NCI-H446 treated with DMSO at 0.1 percent for 48 hours (cell line): ENCODE data around the gene MYH6.

ENCODE experiments used
- DNase-seq: peaks from one replicate; lab custom pipeline; 2025; lab: John Stamatoyannopoulos, UW

The MYH6 gene

DNA sequence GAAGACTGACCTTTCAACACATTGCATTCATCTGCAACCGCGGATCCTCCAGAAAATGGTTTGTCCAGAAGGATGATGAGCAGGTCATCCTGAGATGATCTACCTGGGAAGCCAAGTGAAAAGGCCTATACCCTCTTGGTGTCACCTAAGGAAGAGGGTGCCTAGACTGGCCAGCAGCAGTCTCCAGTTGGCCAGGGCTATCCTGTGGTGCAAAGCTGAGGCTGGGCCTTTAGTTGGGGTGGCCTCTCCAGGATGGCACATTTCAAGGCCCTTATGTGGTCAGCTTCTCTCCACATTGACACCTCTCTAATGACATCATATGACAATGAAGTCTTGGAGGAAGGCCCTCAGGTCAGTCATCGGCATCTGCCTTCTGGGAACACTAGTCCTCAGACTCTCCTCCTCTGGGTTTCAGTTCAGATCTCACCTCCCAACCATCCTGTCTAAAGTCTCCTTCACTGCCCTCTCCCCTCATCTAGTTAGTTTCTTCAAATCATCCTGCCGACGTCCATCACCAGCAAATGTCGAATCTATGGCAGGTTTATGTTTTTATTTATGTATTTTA, 52.1 kb downstream of the MYH6 start:
- DNase-seq = no peak

DNA sequence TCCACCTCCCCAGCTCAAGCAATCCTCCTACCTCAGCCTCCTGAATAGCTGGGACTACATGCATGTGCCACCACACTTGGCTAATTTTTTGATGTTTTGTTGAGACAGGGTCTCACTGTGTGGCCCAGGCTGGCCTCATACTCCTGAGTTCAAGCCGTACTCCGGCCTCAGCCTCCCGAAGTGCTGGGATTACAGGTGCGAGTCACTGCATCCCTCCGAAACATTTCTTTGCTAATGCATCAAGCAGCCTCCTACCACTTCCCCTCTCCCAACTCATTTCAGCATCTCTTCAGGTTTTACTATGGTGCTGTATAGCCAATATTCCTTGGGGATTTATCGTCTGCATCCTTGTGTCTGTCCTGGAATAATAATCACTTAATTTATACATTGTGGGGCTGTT, 53.1 kb downstream of the MYH6 start:
- no peak for DNase-seq

DNA sequence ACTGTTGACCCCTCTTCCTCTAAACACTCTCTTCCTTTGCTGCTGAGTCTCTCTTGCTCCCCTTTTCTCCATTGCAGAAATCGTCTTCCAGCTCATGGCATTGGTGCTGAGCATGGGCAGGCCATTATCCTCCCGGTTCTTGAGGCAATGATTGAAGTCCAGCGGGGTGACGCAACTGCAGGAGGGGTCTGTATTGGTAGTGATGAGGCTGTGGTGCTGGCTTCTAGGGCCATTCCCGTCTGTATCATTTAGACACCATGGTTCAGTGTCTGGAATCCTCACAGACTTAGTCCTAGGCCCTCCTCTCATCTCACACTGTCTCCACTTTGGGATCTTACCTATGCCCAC, 54.7 kb downstream of the MYH6 start:
- no peak for DNase-seq

DNA sequence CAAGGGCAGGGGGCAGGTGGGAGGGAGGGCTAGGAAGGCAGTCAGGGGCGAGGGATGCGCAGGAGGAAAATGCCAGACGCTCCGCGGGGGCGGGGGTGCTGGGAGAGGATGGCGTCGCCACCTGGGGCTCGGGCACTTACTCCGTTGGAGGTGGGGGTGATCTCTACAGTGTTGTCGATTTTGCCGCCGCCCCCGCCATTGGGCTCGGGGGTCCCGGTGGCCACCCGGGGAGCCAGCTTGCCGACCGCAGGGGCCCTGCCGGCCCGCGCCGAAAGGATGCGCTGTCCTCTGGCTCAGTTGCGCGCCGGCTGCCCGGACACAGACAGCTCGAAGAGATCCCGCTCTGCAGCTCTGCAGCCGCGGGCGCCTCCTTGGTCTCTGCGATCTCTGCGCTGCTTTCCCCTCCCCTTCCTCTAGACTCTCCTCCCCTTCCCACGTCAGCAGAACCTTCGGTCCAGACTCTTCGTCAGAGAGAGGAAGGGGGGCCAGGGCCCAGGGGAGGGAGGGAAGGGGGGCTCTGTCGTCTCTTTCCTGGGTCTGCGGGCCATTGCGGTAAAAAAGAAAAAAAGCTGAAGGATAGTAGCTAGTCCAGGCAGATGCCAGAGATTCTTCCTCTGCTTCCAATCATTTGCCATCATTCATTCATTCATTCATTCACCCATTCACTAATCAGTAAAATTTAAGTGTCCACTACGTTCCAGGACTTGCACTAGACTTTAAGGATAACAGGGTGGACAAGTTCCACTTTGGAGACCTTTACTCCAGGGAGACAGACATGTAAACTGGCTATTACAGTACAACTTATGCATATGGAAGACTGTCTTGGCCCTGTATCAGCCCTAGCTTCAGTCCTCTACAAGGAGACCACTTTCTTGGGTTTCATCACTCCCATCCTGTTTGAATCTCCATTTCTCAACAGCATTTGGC, 55.3 kb downstream of the MYH6 start, which contains the start of gene SLC22A17:
TSS of gene SLC22A17 (minus strand) at position 382 of the 927 bp plus-strand sequence.
- peak; percentile 69 for DNase-seq

DNA sequence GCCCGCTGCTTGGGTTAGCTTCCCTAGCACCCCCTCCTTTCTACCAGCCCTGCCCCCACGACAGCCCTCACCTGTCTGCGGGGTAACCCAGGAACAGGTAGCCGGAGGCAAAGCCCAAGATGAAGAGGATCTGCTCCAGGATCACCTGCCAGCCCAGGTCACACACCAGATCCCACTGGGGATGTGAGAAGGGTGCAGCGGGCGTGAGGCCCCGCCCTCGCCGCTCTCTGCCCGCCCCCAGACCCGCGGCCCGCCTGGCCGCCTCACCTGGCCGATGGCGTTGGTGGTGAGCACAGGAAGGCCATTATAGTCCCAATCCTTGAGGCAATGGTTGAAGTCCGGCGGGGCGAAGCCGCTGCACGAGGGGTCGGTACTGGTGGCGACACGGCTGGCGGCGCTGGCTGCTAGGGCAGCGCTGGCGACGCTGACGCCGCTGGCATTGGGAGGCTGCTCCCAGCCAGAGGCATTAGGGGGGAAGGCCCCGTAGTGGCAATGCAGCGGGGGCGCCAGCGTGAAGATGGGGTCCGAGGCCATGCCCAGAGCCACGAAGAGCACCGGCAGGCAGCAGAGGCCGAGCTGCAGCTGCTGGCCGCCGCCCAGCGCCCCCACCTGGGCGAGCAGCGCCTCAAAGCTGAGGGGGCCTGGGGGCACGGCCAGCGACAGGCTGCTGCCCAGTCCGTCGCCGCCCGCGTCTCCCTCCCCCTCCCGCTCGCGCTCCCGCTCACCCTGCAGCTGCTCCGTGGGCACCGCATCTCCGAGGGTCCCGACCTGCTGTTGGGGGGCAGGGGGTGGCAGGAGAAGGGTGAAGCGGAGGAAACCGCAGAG, 56.2 kb downstream of the MYH6 start:
- DNase-seq = no peak

DNA sequence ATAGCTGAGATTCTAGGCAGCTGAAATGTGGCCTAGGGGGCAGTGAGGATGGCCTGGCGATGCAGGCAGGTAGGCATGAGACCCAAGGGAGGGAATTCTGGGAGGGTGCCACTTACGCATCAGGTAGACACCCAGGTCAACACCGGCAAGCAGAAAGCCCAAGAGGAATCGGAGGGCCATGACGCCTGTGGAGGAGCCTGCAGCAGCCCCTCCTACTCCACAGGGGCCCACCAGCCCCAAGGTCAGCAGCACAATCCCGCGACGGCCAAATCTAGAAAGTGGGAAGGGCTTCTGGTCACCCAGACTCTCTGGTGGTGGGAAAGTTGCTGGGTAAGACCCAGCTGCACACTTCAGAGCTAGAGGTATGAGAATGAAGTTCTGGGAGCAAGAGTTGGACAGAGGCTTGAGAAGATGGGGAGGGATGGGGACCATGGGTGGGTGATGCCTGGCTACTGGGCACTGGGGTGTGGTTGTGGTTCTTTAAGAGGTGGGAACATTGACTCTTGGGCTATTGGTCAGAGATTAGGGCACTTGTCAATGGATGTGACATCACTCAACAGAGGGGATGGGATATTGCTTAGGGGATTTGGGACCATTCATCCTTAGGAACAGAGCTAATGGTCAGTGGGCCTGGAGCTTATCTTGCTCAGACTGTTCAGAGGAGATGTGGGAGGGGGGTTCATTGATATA, 58.8 kb downstream of the MYH6 start:
- no peak for DNase-seq

DNA sequence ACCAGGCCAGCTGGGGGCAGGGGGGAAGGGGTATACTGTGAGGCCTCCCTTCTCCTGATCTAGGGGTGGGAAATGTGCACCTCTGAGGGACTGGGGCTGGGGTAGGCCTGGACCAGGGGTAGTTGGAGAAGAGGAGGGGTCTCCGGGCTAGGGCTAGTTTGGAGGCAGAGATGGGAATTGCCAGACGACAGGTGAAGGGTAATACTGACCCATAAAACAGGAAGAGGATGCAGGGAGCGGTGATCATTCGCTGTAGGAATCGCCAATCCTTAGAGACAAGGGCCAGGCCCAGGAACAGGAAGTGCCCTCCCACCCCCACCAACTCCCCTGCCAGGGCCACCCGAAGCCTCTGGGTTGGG, 59.8 kb downstream of the MYH6 start:
- no peak for DNase-seq

DNA sequence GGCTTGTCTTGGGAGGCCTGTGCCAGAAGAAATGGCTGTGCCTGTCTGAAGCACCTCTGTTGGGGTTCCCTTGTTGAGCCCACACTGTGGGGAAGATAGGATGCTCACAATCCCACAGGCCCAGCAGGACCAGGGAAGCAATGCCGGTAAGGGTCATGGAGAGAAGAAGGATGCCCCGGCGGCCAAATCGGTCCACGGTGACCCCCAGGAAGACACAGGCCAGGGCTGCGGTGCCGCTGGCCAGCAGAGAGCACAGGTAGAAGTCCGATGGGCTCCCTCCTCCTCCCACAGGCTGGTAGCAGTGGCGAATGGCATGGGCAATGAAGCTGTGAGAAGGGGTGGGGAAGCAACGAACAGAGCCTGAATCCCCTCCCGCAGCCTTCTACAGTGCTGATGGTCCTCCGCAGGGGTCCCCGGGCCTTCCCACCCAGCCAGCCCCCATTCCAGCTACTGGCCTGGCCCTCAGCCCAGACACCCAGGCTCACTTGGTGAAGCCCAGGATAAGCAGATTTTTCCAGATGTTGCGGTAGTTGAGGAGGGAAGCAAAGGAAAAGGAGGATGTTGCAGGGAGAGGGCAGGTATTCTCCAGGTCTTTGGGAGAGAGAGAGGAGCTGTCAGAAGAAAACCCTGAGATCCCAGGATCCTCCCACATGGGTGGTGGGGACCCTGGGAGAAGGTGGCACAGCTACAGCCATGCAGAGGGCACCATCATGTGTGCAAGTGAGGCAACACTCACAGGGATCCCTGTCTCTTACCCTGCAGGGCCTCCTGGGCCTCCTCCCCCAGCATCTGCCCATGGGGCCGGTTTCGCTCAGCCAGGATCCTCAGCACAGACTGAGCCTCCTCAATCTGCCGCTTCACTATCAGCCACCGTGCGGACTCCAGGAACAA, 60.4 kb downstream of the MYH6 start:
- DNase-seq = no peak

DNA sequence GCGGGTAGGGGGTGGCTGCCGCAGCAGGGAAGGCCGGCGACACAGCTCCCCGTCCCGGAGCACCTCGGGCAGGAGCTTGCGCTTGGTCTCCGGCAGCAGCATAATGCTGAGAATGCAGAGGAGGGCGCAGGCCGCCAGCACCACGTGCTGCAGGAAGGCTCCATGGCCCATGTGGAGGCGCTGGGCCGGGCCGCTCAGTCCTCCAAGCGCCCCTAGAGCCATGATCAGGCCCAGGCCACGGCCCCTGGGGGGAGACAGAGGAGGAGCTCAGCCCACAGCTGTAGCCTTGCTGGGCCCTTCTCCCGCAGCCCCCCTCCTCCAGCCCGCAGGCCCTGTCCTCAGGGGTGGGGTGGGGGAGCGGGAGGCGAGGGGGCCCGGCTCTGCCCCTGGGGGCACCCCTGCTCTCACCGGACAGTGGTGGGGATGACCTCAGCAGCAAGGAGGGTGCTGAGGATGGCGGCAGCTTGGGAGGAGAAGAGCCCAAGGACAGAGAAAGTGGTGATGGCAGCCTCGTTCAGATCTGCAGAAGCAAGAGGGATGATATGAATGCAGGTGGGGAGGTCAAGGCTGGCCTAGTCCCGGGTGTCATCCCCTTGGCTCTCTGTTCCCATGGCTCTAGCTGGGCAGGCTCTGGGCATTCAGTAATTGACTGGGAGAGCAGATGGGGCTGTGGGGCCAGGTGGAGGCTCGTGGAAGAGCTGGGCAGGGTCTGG, 61.2 kb downstream of the MYH6 start:
- no peak for DNase-seq

DNA sequence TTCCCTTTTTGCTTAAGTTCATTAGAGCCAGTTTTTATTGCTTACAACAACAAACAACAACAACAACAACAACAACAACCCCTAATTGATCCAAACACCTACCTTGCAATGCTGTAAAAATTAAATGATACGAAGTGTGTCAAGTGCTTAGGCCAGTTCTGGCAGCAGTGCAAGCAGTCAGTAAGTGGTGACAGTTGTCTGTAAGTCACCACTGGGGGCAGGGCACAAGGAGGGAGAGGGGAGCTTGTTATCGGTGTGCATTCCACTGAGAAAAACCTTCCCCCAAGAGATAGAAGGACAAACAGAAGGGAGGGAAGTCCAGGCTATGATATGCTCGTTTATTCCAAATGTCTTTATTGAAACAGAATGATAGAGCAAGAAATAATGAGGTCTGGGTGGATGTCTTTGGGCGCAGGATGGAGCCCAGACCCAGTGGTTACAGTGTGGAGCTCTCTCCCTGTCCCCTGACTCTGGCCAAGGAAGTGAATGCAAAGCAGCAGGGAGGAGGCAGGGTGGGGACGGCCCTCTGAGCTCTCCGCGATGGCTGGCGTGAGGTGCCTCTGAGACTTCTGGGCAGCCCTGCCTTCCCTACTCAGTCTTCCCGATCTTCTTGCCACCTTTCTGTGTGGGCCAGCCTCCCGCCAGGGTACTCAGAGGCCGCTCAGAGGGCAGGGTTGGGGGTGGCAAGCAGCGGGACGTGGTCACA, 61.9 kb downstream of the MYH6 start:
- no peak for DNase-seq

DNA sequence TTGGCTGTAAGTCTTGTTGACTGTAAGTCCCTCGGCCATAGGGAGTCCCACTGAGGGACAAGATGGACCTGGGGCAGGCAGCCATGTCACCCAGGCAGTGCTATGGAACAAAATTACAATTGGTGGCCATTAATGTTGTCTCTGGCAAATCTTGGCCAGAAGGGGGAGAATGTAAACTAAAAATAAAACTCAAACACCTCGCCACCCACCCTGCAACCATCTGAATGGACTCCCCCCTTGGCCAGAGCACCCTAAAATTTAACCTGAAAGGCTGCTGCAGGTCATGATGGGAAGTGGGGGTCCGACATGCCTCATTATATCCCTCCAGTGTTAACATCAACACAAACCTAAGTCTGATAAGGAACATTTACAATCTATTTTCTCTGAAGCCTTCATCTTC, 63.6 kb downstream of the MYH6 start:
- DNase-seq = no peak

DNA sequence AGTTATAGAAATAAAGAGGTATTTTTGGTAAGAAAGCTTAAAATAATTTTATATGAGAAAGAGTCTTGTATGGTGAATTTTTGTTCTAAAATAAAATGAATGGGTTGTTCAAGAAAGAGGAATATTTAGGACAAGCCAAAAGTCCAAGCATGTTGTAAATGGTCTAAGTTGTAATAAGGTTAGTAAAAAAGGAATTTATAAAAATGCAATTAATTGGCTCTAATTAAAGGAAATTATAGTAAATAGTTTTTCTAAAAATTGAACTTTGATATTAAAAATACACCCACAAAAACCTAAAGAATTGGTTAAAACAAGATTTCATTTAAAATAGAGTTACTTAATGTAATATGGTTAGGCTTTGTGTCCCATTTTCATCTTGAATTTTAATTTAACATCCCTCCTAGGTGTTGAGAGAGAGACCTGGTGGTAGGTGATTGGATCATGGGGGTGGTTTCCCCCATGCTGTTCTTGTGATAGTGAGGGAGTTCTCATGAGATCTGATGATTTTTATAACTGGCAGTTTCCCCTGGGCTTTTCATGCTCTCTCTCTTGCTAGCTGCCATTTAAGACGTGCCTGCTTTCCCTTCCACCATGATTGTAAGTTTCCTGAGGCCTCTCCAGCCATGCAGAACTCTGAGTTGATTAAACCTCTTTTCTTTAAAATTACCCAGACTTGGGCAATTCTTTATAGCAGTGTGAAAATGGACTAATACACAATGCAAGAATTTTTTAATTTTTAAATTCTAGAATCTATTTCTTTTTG, 68.4 kb downstream of the MYH6 start:
- DNase-seq = no peak

DNA sequence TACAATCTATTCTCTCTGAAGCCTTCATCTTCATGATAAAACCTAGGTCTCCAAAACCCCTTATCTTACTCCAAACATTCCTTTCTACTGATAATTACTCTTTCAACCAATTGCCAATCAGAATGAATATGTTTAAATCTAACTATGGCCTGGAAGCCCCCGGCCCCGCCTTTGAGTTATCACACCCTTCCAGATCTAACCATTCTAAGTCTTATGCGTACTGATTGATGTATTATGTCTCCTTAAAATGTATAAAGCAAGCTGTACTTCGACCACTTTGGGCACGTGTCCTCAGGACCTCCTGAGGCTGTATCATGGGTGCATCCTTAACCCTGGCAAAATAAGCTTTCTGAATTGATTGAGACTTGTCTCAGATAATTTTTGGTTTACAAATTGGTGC, 72.5 kb downstream of the MYH6 start:
- no peak for DNase-seq
